Keratinocyte (primary cell): Measurements from ENCODE around the gene SH2B3.

Experiments
- CTCF ChIP-seq, 3 experiments: IDR thresholded peaks in 1 of 3; conservative IDR thresholded peaks in 1 of 3; optimal IDR thresholded peaks in 1 of 3; 2 replicates in 2 of 3; 3 replicates in 1 of 3; pipeline versions ENCODE3 to v1.5.1; 2011; ENCODE audit warnings: low read length in 3 of 3, mild to moderate bottlenecking in 3 of 3, moderate library complexity in 2 of 3, control low read depth in 1 of 3, inconsistent platforms in 1 of 3; ENCODE audit not compliant: insufficient read depth in 2 of 3; ENCODE audit errors: extremely low read depth in 1 of 3
- EZH2 ChIP-seq: IDR thresholded peaks from one replicate; pipeline ENCODE4 v1.6.1; 2012; ENCODE audit warnings: inconsistent platforms, mild to moderate bottlenecking, low read length, moderate library complexity

- no peak for TF ChIP-seq CTCF (optimal IDR thresholded peaks at IDR 0.05 in 1 of 3, IDR thresholded peaks at IDR 0.05 in 1 of 3, conservative IDR thresholded peaks at IDR 0.05 in 1 of 3; ENCODE audit: extremely low read depth in 1 of 3, insufficient read depth in 2 of 3, low read length in 3 of 3)
- no peak for TF ChIP-seq EZH2
Measured at GRCh38 chr12:111435661-111436201, 30.0 kb downstream of the SH2B3 start.
